K562 (cell line): ENCODE results near the gene SNAP23. TPM values are rescaled to one million over a fixed set of nuclear protein-coding genes. Genes with fewer than 3 reads are reported as not detected.

ENCODE experiments used
- C11orf30 ChIP-seq: fragments of 450-650 bp; IDR thresholded peaks from 2 replicates; pipeline ENCODE4 v1.6.1; 2016; ENCODE audit warnings: low read depth, mild to moderate bottlenecking
- CHD1 ChIP-seq: fragments of 200-600 bp; sonication (generic); IDR thresholded peaks from one replicate; pipeline ENCODE4 v1.6.1; 2012; ENCODE audit warnings: mild to moderate bottlenecking, moderate library complexity, low read length, inconsistent platforms
- HIVEP1 ChIP-seq: fragments of 250-450 bp; sonication (Bioruptor Pico); IDR thresholded peaks from 2 replicates; pipeline ENCODE4 v1.4.0; 2020; ENCODE audit warnings: mild to moderate bottlenecking
- KLF1 ChIP-seq: fragments of 450-650 bp; IDR thresholded peaks from 2 replicates; pipeline ENCODE4 v1.6.1; 2016; ENCODE audit warnings: missing genetic modification characterization, missing compliant biosample characterization
- MAX ChIP-seq: sonication (generic); formaldehyde crosslinking; IDR thresholded peaks from 2 replicates; pipeline ENCODE4 v1.9.0; 2022; ENCODE audit warnings: mild to moderate bottlenecking, missing genetic modification reagents
- PHF20 ChIP-seq: fragments of 450-650 bp; IDR thresholded peaks from 2 replicates; pipeline ENCODE4 v1.6.1; 2018; ENCODE audit not compliant: partially characterized antibody
- RBFOX2 ChIP-seq: fragments of 200-400 bp; formaldehyde crosslinking; IDR thresholded peaks from 2 replicates; pipeline ENCODE4 v1.6.1; 2017; ENCODE audit warnings: low read depth, mild to moderate bottlenecking, low read length, moderate library complexity
- RFX7 ChIP-seq: fragments of 250-450 bp; sonication (Bioruptor Pico); IDR thresholded peaks from 2 replicates; pipeline ENCODE4 v1.5.1; 2021; ENCODE audit warnings: mild to moderate bottlenecking
- RREB1 ChIP-seq: fragments of 250-450 bp; sonication (Bioruptor Pico); IDR thresholded peaks from 2 replicates; pipeline ENCODE4 v1.4.0; 2020
- SMARCE1 ChIP-seq: fragments of 450-650 bp; IDR thresholded peaks from 2 replicates; pipeline ENCODE4 v1.7.1; 2016; ENCODE audit warnings: mild to moderate bottlenecking
- ZBTB9 ChIP-seq: fragments of 450-650 bp; formaldehyde crosslinking; IDR thresholded peaks from 2 replicates; pipeline ENCODE4 v1.4.0; 2020; ENCODE audit warnings: mild to moderate bottlenecking, moderate library complexity
- polyA plus RNA-seq, 8 experiments: library from polyadenylated mRNA; depleted of rRNA in 4 of 8; stranded (reverse) in 5 of 8; unstranded in 3 of 8; fragments of >200 nt; fragmentation: Nextera tagmentation in 2 of 8; fragmentation: Illumina TruSeq in 1 of 8; extraction: Ambion mirVana in 2 of 8; extraction: Trizol in 1 of 8; gene quantifications; 2 replicates each; pipeline versions ENCODE4 v1.2.1 to v1.2.3, GENCODE V29; 2011 to 2014; ENCODE audit warnings: inconsistent platforms in 1 of 8, missing spikeins in 1 of 8
- total RNA-seq, 7 experiments: library from RNA; depleted of rRNA in 6 of 7; stranded (reverse); fragments of >200 nt in 6 of 7; fragmentation: Illumina TruSeq in 2 of 7; extraction: Trizol in 2 of 7; gene quantifications; 2 replicates each; pipeline versions ENCODE4 v1.2.1 to v1.2.3, GENCODE V29; 2011 to 2021; ENCODE audit warnings: low replicate concordance in 1 of 7
- TF ChIP-seq, protein P1 (sequence below): fragments of 250-450 bp; sonication (Bioruptor Pico); IDR thresholded peaks from 2 replicates; pipeline ENCODE4 v1.5.0; 2021; ENCODE audit warnings: mild to moderate bottlenecking, moderate library complexity
- TF ChIP-seq, protein P2 (sequence below): fragments of 450-650 bp; IDR thresholded peaks from 2 replicates; pipeline ENCODE4 v1.6.1; 2017; ENCODE audit warnings: antibody characterized with exemption

SNAP23 gene
- total and polyA plus RNA-seq, 9 of the 15 experiments (the other 6 are each of a cell fraction or from before 2014, with no cell fraction given): 78.9 to 168 (median 117) TPM

- TF ChIP-seq RREB1 (CRISPR knock-in tag) (no peak), PHF20 (no peak), SMARCE1 (peak; percentile 80), KLF1 (tag) (no peak), C11orf30 (no peak), CHD1 (no peak), MAX (CRISPR knock-in tag) (no peak), ZBTB9 (CRISPR knock-in tag) (no peak), RFX7 (CRISPR knock-in tag) (no peak), RBFOX2 (no peak), HIVEP1 (no peak)
- TF ChIP-seq, protein P1, sequence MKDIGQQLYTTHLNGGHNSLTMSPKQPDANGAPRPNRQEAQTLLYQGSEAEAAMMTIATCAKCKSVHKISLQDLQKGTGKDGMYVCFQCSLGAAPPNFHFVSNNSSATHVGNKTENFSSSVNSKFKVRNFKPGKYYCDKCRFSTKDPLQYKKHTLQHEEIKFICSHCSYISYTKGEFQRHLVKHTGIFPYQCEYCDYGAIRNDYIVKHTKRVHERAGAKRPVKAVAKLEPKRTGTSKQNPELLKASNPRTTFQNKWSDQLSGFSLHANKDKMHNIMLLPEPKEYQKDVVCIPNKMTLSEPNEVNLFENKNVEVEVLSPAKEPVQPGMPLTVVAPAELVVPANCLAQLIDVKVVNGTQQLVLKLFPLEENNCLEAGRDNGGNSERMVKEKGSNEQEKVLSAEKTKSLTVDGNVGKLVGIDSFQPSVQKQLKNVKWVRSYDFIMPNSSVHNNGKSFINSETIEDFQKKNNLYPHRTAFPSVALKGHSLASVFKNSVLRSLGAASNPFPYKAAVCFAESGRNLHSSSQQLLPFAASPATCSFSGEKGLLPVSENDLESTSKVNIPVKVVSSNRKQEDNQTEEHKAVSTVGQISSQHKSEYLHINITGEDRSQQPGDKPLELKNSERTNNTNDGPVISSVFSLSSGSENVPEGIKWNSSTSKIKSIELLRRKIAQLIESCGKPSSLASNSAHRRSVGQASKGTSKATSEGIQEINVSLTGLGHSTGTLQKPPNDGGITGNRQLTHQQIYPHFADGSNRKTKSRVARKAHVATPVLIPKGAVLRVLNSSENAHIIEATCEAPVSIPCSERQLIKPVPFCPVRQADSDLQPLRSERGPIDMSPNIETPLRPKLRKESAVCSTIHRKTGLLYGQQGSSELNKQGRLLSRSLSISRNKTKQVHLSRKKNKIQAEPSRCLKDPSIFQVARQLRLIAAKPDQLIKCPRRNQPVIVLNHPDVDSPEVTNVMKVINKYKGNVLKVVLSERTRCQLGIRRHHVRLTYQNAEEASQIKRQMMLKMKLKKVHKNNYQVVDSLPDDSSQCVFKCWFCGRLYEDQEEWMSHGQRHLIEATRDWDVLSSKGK: no peak
- TF ChIP-seq, protein P2, sequence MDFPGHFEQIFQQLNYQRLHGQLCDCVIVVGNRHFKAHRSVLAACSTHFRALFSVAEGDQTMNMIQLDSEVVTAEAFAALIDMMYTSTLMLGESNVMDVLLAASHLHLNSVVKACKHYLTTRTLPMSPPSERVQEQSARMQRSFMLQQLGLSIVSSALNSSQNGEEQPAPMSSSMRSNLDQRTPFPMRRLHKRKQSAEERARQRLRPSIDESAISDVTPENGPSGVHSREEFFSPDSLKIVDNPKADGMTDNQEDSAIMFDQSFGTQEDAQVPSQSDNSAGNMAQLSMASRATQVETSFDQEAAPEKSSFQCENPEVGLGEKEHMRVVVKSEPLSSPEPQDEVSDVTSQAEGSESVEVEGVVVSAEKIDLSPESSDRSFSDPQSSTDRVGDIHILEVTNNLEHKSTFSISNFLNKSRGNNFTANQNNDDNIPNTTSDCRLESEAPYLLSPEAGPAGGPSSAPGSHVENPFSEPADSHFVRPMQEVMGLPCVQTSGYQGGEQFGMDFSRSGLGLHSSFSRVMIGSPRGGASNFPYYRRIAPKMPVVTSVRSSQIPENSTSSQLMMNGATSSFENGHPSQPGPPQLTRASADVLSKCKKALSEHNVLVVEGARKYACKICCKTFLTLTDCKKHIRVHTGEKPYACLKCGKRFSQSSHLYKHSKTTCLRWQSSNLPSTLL: no peak
These were observed 4.6 kb downstream of the SNAP23 start (continued) for GRCh38 chr15:42499858-42500609.
